H9 (cell line): ENCODE data around the gene PPFIA2. TPM values are rescaled to one million over a fixed set of nuclear protein-coding genes. Genes with fewer than 3 reads are reported as not detected.

Experiments used
- DNase-seq: peaks from one replicate; pipeline ENCODE4 v3.0.0-alpha.2; 2017
- H2AFZ ChIP-seq: one replicate; pipeline ENCODE4 v1.6.1; 2013; ENCODE audit warnings: mild to moderate bottlenecking, low read length, control low read depth, moderate library complexity
- H2AK5ac ChIP-seq: 2 replicates; pipeline ENCODE4 v1.6.1; 2013; ENCODE audit warnings: low read length, control low read depth, mixed read lengths; ENCODE audit not compliant: insufficient read length
- H2BK120ac ChIP-seq: one replicate; pipeline ENCODE4 v1.6.1; 2013; ENCODE audit warnings: low read depth, mild to moderate bottlenecking, low read length, control low read depth, inconsistent platforms; ENCODE audit not compliant: poor library complexity, severe bottlenecking
- H2BK12ac ChIP-seq: 2 replicates; pipeline ENCODE4 v1.6.1; 2013; ENCODE audit warnings: low read length, control low read depth, mixed read lengths, low read depth; ENCODE audit not compliant: insufficient read length
- H2BK15ac ChIP-seq: 2 replicates; pipeline ENCODE4 v1.6.1; 2013; ENCODE audit warnings: low read depth, low read length, control low read depth
- H2BK20ac ChIP-seq: one replicate; pipeline ENCODE4 v1.6.1; 2013; ENCODE audit warnings: low read depth, mild to moderate bottlenecking, low read length, control low read depth, inconsistent platforms; ENCODE audit not compliant: poor library complexity, severe bottlenecking
- H2BK5ac ChIP-seq: 2 replicates; pipeline ENCODE4 v1.6.1; 2013; ENCODE audit warnings: low read length, control low read depth, mixed read lengths; ENCODE audit not compliant: insufficient read length
- H3K14ac ChIP-seq: 2 replicates; pipeline ENCODE4 v1.6.1; 2013; ENCODE audit warnings: low read length, control low read depth; ENCODE audit not compliant: insufficient read depth
- H3K18ac ChIP-seq: 2 replicates; pipeline ENCODE4 v1.6.1; 2013; ENCODE audit warnings: low read depth, mild to moderate bottlenecking, mixed read lengths, low read length, control low read depth; ENCODE audit not compliant: insufficient read length
- H3K23ac ChIP-seq: 2 replicates; pipeline ENCODE4 v1.6.1; 2013; ENCODE audit warnings: low read length, control low read depth, mixed read lengths, low read depth; ENCODE audit not compliant: insufficient read length
- H3K23me2 ChIP-seq: 2 replicates; pipeline ENCODE4 v1.6.1; 2013; ENCODE audit warnings: low read depth, mild to moderate bottlenecking, mixed read lengths, low read length, control low read depth; ENCODE audit not compliant: insufficient read length, poor library complexity, severe bottlenecking
- H3K27ac ChIP-seq: 2 replicates; pipeline ENCODE4 v1.5.1; 2013; ENCODE audit warnings: low read length, control low read depth, mixed read lengths, low read depth; ENCODE audit not compliant: insufficient read length
- H3K27me3 ChIP-seq: 2 replicates; pipeline ENCODE4 v1.6.1; 2013; ENCODE audit warnings: low read length, control low read depth, inconsistent platforms; ENCODE audit not compliant: insufficient read depth
- H3K4ac ChIP-seq: 2 replicates; pipeline ENCODE4 v1.6.1; 2013; ENCODE audit warnings: low read depth, mild to moderate bottlenecking, control low read depth, inconsistent platforms, low read length, moderate library complexity
- H3K4me1 ChIP-seq: 2 replicates; pipeline ENCODE4 v1.6.1; 2013; ENCODE audit warnings: low read length, control low read depth, inconsistent platforms; ENCODE audit not compliant: insufficient read depth
- H3K4me2 ChIP-seq: 2 replicates; pipeline ENCODE4 v1.6.1; 2013; ENCODE audit warnings: low read length, control low read depth, mixed read lengths; ENCODE audit not compliant: insufficient read length, insufficient read depth
- H3K56ac ChIP-seq: 2 replicates; pipeline ENCODE4 v1.6.1; 2013; ENCODE audit warnings: low read depth, mild to moderate bottlenecking, mixed read lengths, low read length, control low read depth; ENCODE audit not compliant: insufficient read length
- H3K79me1 ChIP-seq: 2 replicates; pipeline ENCODE4 v1.6.1; 2013; ENCODE audit warnings: low read depth, mild to moderate bottlenecking, moderate library complexity, low read length, control low read depth, inconsistent platforms; ENCODE audit not compliant: insufficient read depth, poor library complexity, severe bottlenecking
- H3K79me2 ChIP-seq: 2 replicates; pipeline ENCODE4 v1.6.1; 2013; ENCODE audit warnings: low read length, control low read depth, inconsistent platforms; ENCODE audit not compliant: insufficient read depth
- H3K9ac ChIP-seq: 2 replicates; pipeline ENCODE4 v1.6.1; 2013; ENCODE audit warnings: low read length, control low read depth, mixed read lengths; ENCODE audit not compliant: insufficient read length; ENCODE audit errors: extremely low read depth
- H3K9me3 ChIP-seq: one replicate; pipeline ENCODE4 v1.6.1; 2013; ENCODE audit warnings: low read depth, low read length, inconsistent platforms; ENCODE audit not compliant: control insufficient read depth
- H3T11ph ChIP-seq: one replicate; pipeline ENCODE4 v1.6.1; 2013; ENCODE audit warnings: mild to moderate bottlenecking, low read length, control low read depth, inconsistent platforms
- H4K20me1 ChIP-seq: one replicate; pipeline ENCODE4 v1.6.1; 2013; ENCODE audit not compliant: control insufficient read depth, insufficient read length, insufficient read depth
- H4K5ac ChIP-seq: 2 replicates; pipeline ENCODE4 v1.6.1; 2013; ENCODE audit warnings: low read depth, mild to moderate bottlenecking, mixed read lengths, low read length, control low read depth; ENCODE audit not compliant: insufficient read length
- H4K8ac ChIP-seq: replicated peaks from 2 replicates; pipeline ENCODE4 v1.6.1; 2013; ENCODE audit warnings: low read length, control low read depth, mixed read lengths, low read depth; ENCODE audit not compliant: insufficient read length
- H4K91ac ChIP-seq: 2 replicates; pipeline ENCODE4 v1.6.1; 2013; ENCODE audit warnings: low read depth, mild to moderate bottlenecking, moderate library complexity, mixed read lengths, low read length, control low read depth; ENCODE audit not compliant: insufficient read length
- H3K27ac Mint-ChIP-seq, 3 experiments: 2 replicates in 2 of 3; 3 replicates in 1 of 3; pipeline ENCODE4 v1.8.0; 2020 to 2021; ENCODE audit warnings: mixed read lengths in 3 of 3, mild to moderate bottlenecking in 1 of 3, moderate library complexity in 1 of 3
- H3K27me3 Mint-ChIP-seq: 2 replicates; pipeline ENCODE4 v1.8.0; 2021; ENCODE audit warnings: low read depth, mild to moderate bottlenecking, moderate library complexity, mixed read lengths
- H3K36me3 Mint-ChIP-seq, 3 experiments: 2 replicates in 2 of 3; 3 replicates in 1 of 3; pipeline ENCODE4 v1.8.0; 2020 to 2021; ENCODE audit warnings: low read depth in 3 of 3, mixed read lengths in 3 of 3; ENCODE audit not compliant: insufficient read depth in 1 of 3
- H3K4me1 Mint-ChIP-seq, 2 experiments: 2 replicates each; pipeline ENCODE4 v1.8.0; 2020; ENCODE audit warnings: mixed read lengths in 2 of 2
- H3K4me3 Mint-ChIP-seq, 2 experiments: 2 replicates in 1 of 2; 3 replicates in 1 of 2; pipeline ENCODE4 v1.8.0; 2020 to 2021; ENCODE audit warnings: mild to moderate bottlenecking in 2 of 2, mixed read lengths in 2 of 2, moderate library complexity in 1 of 2
- H3K9me3 Mint-ChIP-seq, 2 experiments: 2 replicates in 1 of 2; 3 replicates in 1 of 2; pipeline ENCODE4 v1.8.0; 2020; ENCODE audit warnings: mild to moderate bottlenecking in 2 of 2, mixed read lengths in 2 of 2, moderate library complexity in 1 of 2
- WGBS: extraction: QIAGEN DNeasy Blood & Tissue Kit; methylation state at CpG from one replicate; pipeline ENCODE4 v1.1.7; 2013; ENCODE audit warnings: missing lambda C conversion rate, low lambda C conversion rate, mixed read lengths; ENCODE audit not compliant: insufficient read length; ENCODE audit errors: extremely low coverage; 5-methylcytosine and 5-hydroxymethylcytosine counted together
- total RNA-seq: library from RNA; stranded (reverse); gene quantifications from 2 replicates; pipeline ENCODE4 v1.2.1, GENCODE V29; 2021
- TF ChIP-seq, protein P1 (sequence below): fragments of 200-600 bp; sonication (generic); conservative IDR thresholded peaks from 3 replicates; pipeline ENCODE4 v1.8.0; 2021; ENCODE audit warnings: antibody characterized with exemption, mild to moderate bottlenecking

Gene PPFIA2
- total RNA-seq, 1 experiment from 2014 or later, result 1.3 TPM

- H4K5ac ChIP-seq, result no peak overlapping the region
- no peak overlapping the region for H2BK15ac ChIP-seq
- no peak overlapping the region for H3K18ac ChIP-seq
- H3K27me3 ChIP-seq, result no peaks in the 10 kb centered on the region
- H3K9me3 ChIP-seq, result no peaks in the 10 kb centered on the region
- Mint-ChIP-seq H3K36me3 (no peaks in the 10 kb centered on the region; a peak in 1 of 7 replicates), H3K27ac (no peak overlapping the region), H3K4me1 (peaks cover 8 to 11% of the 10 kb centered on the region in 2 experiments), H3K27me3 (no peaks in the 10 kb centered on the region; the same call in 1 of the 2 replicates), H3K9me3 (no peaks in the 10 kb centered on the region), H3K4me3 (no peak overlapping the region)
- no CpG with 5 or more reads among the region's 3 CpGs for WGBS
- no peak overlapping the region for H3K27ac ChIP-seq
- no peak overlapping the region for H2BK5ac ChIP-seq
- no peak overlapping the region for H2AK5ac ChIP-seq
- no peak overlapping the region for H2BK12ac ChIP-seq
- no peak overlapping the region for H3K9ac ChIP-seq
- H3K4ac ChIP-seq, result no peak overlapping the region
- no peak overlapping the region for H3K14ac ChIP-seq
- H2BK120ac ChIP-seq, result no peak overlapping the region
- H3K79me1 ChIP-seq, result no peaks in the 10 kb centered on the region
- H2AFZ ChIP-seq, result no peak overlapping the region
- DNase-seq, result no peak
- TF ChIP-seq, protein P1, sequence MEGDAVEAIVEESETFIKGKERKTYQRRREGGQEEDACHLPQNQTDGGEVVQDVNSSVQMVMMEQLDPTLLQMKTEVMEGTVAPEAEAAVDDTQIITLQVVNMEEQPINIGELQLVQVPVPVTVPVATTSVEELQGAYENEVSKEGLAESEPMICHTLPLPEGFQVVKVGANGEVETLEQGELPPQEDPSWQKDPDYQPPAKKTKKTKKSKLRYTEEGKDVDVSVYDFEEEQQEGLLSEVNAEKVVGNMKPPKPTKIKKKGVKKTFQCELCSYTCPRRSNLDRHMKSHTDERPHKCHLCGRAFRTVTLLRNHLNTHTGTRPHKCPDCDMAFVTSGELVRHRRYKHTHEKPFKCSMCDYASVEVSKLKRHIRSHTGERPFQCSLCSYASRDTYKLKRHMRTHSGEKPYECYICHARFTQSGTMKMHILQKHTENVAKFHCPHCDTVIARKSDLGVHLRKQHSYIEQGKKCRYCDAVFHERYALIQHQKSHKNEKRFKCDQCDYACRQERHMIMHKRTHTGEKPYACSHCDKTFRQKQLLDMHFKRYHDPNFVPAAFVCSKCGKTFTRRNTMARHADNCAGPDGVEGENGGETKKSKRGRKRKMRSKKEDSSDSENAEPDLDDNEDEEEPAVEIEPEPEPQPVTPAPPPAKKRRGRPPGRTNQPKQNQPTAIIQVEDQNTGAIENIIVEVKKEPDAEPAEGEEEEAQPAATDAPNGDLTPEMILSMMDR, result no peak
- peaks cover 2% of the 10 kb centered on the region; the same call in 1 of the 2 replicates for H3K4me1 ChIP-seq
- H3T11ph ChIP-seq, result no peak overlapping the region
- no peaks in the 10 kb centered on the region for H4K20me1 ChIP-seq
- no peak overlapping the region for H2BK20ac ChIP-seq
- no peak overlapping the region for H3K23ac ChIP-seq
- H3K56ac ChIP-seq, result no peak overlapping the region
- no peak overlapping the region for H3K4me2 ChIP-seq
- H3K79me2 ChIP-seq, result no peaks in the 10 kb centered on the region
- no peak overlapping the region for H4K8ac ChIP-seq
- H4K91ac ChIP-seq, result no peak overlapping the region
- H3K23me2 ChIP-seq, result no peaks in the 10 kb centered on the region
Observed at GRCh38 chr12:81216739-81217138, 542.4 kb downstream of the PPFIA2 start.
